H1 (cell line): ENCODE results near the gene FAM83C. TPM values are rescaled to one million over a fixed set of nuclear protein-coding genes. Genes with fewer than 3 reads are reported as not detected.

Experiments used
- CEBPB ChIP-seq: IDR thresholded peaks from 2 replicates; pipeline ENCODE4 v1.6.1; 2012; ENCODE audit warnings: low read depth, low read length
- CREB1 ChIP-seq: IDR thresholded peaks from 2 replicates; pipeline ENCODE4 v1.6.1; 2012; ENCODE audit warnings: inconsistent platforms
- NANOG ChIP-seq: IDR thresholded peaks from 2 replicates; pipeline ENCODE4 v1.6.1; 2011; ENCODE audit warnings: low read length, low read depth, mild to moderate bottlenecking, inconsistent platforms; ENCODE audit not compliant: insufficient read depth, poor library complexity, severe bottlenecking
- SIN3A ChIP-seq, 2 experiments: IDR thresholded peaks in 1 of 2; conservative IDR thresholded peaks in 1 of 2; 2 replicates each; pipeline ENCODE4 v1.6.1; 2011 to 2012; ENCODE audit warnings: low read length in 2 of 2, improper control_type of control experiment in 1 of 2, low read depth in 1 of 2, mild to moderate bottlenecking in 1 of 2
- polyA plus RNA-seq, 7 experiments: library from polyadenylated mRNA; depleted of rRNA in 3 of 7; stranded (reverse) in 5 of 7; unstranded in 2 of 7; fragments of >200 nt in 5 of 7; fragments of 200-250 nt in 2 of 7; gene quantifications; 1 replicate in 5 of 7; 2 replicates in 1 of 7; 4 replicates in 1 of 7; pipeline versions ENCODE4 v1.2.1 to v1.2.3, GENCODE V29; 2011 to 2013; ENCODE audit warnings: missing spikeins in 2 of 7, mixed read lengths in 2 of 7
- total RNA-seq: library from RNA; stranded (reverse); fragmentation: NEBNext Ultra II Directional; extraction: Animal tissue kit (Norgen Biotek cat#: 25700); gene quantifications from 2 replicates; pipeline ENCODE4 v1.2.1, GENCODE V29; 2021
- TF ChIP-seq, protein P1 (sequence below): fragments of 300-600 bp; sonication (generic); IDR thresholded peaks from 2 replicates; pipeline ENCODE4 v1.7.1; 2012; ENCODE audit warnings: low read length, moderate library complexity, mild to moderate bottlenecking, inconsistent platforms; ENCODE audit not compliant: insufficient replicate concordance

FAM83C gene
- total and polyA plus RNA-seq, 2 of the 8 experiments (the other 6 are each of a cell fraction or from before 2014, with no cell fraction given), result not detected

DNA sequence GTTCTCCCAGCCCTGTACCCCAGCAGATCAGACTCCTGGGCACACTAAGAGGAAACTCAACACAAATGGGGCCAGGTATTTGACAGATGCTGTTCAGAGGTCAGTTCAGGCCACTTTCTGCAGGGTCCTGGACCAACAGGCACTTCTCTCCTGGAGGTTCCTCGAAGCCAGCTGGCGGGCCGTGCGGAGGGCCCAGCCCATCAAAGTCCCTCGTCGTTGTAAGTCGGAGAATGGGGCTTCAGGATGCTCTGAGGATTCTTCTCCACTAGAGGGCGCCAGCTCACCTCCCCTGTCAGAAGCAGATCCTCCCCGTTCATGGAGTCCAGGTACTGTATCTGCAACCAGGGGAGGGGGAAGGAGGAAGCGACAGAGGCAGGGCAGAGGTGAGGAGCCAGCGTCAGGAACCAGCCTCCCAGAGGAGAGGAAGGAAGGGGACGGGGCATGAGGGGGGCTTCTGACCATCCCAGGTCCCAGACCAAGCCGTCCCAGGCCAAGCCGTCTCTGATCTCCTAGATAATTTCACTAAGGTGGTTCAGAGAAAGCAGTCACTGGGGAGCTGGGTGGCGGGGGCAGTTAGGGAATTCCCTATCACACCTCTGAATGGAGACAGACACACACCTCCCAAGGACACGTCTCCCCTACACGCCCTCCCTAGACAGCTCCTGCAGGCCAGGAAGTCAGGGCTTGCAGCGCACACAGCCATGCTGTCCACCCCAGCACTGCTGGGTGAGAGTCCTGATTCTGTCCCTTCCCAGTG is 11.7 kb upstream of the FAM83C start (continued):
- TF ChIP-seq, protein P1, sequence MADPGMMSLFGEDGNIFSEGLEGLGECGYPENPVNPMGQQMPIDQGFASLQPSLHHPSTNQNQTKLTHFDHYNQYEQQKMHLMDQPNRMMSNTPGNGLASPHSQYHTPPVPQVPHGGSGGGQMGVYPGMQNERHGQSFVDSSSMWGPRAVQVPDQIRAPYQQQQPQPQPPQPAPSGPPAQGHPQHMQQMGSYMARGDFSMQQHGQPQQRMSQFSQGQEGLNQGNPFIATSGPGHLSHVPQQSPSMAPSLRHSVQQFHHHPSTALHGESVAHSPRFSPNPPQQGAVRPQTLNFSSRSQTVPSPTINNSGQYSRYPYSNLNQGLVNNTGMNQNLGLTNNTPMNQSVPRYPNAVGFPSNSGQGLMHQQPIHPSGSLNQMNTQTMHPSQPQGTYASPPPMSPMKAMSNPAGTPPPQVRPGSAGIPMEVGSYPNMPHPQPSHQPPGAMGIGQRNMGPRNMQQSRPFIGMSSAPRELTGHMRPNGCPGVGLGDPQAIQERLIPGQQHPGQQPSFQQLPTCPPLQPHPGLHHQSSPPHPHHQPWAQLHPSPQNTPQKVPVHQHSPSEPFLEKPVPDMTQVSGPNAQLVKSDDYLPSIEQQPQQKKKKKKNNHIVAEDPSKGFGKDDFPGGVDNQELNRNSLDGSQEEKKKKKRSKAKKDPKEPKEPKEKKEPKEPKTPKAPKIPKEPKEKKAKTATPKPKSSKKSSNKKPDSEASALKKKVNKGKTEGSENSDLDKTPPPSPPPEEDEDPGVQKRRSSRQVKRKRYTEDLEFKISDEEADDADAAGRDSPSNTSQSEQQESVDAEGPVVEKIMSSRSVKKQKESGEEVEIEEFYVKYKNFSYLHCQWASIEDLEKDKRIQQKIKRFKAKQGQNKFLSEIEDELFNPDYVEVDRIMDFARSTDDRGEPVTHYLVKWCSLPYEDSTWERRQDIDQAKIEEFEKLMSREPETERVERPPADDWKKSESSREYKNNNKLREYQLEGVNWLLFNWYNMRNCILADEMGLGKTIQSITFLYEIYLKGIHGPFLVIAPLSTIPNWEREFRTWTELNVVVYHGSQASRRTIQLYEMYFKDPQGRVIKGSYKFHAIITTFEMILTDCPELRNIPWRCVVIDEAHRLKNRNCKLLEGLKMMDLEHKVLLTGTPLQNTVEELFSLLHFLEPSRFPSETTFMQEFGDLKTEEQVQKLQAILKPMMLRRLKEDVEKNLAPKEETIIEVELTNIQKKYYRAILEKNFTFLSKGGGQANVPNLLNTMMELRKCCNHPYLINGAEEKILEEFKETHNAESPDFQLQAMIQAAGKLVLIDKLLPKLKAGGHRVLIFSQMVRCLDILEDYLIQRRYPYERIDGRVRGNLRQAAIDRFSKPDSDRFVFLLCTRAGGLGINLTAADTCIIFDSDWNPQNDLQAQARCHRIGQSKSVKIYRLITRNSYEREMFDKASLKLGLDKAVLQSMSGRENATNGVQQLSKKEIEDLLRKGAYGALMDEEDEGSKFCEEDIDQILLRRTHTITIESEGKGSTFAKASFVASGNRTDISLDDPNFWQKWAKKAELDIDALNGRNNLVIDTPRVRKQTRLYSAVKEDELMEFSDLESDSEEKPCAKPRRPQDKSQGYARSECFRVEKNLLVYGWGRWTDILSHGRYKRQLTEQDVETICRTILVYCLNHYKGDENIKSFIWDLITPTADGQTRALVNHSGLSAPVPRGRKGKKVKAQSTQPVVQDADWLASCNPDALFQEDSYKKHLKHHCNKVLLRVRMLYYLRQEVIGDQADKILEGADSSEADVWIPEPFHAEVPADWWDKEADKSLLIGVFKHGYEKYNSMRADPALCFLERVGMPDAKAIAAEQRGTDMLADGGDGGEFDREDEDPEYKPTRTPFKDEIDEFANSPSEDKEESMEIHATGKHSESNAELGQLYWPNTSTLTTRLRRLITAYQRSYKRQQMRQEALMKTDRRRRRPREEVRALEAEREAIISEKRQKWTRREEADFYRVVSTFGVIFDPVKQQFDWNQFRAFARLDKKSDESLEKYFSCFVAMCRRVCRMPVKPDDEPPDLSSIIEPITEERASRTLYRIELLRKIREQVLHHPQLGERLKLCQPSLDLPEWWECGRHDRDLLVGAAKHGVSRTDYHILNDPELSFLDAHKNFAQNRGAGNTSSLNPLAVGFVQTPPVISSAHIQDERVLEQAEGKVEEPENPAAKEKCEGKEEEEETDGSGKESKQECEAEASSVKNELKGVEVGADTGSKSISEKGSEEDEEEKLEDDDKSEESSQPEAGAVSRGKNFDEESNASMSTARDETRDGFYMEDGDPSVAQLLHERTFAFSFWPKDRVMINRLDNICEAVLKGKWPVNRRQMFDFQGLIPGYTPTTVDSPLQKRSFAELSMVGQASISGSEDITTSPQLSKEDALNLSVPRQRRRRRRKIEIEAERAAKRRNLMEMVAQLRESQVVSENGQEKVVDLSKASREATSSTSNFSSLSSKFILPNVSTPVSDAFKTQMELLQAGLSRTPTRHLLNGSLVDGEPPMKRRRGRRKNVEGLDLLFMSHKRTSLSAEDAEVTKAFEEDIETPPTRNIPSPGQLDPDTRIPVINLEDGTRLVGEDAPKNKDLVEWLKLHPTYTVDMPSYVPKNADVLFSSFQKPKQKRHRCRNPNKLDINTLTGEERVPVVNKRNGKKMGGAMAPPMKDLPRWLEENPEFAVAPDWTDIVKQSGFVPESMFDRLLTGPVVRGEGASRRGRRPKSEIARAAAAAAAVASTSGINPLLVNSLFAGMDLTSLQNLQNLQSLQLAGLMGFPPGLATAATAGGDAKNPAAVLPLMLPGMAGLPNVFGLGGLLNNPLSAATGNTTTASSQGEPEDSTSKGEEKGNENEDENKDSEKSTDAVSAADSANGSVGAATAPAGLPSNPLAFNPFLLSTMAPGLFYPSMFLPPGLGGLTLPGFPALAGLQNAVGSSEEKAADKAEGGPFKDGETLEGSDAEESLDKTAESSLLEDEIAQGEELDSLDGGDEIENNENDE, result no peak
- TF ChIP-seq CREB1 (peak; percentile 75), NANOG (no peak), CEBPB (no peak), SIN3A (conservative IDR thresholded peaks at IDR 0.05 in 1 of 2, IDR thresholded peaks at IDR 0.05 in 1 of 2; ENCODE audit: low read depth in 1 of 2, low read length in 2 of 2) (peak; percentile 71 to 88; a peak in 2 of 4 replicates)
